ENCODE data around the gene YAP1.
"Not testable (repeated sequence)": the region's sequence is repeated elsewhere in the genome, so short reads cannot be mapped to it uniquely, and the experiment has no call there.

YAP1 gene

DNA sequence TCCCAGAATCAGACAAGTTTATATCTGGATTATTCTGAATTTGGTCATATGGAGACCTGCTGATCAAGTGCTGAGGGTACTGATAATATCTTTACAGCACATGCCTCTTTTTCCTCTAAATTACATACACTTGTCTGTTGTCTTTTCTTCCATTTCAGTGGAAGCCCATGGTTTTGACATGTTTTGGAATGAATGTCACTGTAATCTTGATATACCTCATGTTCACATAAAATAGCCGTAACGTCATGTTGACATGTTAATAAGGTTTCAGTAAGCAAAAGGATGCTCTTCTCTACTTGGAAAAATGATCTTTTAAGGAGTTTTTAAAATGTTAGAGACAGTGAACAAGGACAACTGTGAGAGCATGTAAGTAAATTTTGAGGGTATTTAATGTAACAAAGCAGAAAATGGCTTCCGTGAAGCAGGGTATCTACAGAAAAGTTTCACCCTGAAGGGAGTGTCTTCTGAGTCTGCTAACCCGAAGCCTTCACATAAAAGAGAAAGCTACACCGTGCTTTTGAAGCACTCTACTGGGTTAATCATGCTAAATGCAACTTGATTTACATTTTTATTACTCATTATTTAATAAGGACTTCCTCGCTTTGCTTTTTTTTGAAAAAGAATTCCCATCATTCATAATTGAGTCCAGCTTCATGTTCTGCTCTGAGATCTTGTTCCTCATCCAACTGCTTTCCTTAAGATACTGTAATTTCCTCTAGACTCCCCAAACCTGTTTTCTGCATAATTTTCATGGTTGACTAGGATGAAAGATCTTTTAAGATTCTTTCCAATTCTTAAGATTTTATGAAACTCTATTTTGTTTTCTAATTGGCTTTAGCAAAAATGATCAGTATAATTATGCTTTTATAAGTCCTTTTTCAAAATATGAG, 56.2 kb downstream of the YAP1 start:
- no peak for DNase-seq

- no peak for DNase-seq
Measured at GRCh38 chr11:102168481-102168880, 58.2 kb downstream of the YAP1 start.

GRCh38 chr11:102171101-102171500, 60.9 kb downstream of the YAP1 start:
- no peak for DNase-seq

DNA sequence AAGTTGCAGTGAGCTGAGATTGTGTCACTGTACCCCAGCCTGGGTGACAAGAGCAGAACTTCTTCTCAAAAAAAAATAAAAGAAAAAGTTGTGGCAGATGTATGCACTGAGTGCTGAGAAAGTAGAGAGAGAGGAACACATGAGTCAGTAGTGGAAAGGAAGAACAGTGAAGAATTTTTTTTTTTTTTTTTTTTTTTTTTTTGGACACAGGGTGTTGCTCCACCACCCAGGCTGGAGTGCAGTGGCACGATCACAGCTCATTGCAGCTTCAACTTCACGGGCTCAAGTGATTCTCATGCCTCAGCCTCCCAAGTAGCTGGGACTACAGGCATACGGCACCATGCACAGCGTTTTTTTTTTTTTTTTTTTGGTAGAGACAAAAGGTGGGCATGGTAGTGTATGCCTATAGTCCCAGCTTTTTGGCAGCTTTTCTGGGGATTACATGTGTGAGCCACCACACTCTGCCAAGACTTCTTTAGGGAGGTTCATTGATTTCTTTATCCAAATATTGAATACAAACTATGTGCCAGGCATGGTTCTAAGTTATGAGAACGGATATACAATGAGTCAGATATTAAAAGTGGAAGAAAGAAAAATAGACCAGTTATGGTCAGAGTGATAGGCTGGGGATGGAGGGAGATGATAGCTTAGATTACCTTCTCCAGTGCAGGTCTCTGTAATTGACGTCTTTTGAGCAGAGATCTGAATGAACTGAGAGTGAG, 62.0 kb downstream of the YAP1 start:
- no peak for DNase-seq

- DNase-seq = no peak
Measured at GRCh38 chr11:102177126-102177525, 66.9 kb downstream of the YAP1 start.

GRCh38 chr11:102177974-102178631, 67.9 kb downstream of the YAP1 start:
- no peak for DNase-seq

- no peak for DNase-seq
Measured at GRCh38 chr11:102179371-102179770, 69.1 kb downstream of the YAP1 start.

- no peak for DNase-seq
Measured at GRCh38 chr11:102184269-102184987, 74.2 kb downstream of the YAP1 start.

DNA sequence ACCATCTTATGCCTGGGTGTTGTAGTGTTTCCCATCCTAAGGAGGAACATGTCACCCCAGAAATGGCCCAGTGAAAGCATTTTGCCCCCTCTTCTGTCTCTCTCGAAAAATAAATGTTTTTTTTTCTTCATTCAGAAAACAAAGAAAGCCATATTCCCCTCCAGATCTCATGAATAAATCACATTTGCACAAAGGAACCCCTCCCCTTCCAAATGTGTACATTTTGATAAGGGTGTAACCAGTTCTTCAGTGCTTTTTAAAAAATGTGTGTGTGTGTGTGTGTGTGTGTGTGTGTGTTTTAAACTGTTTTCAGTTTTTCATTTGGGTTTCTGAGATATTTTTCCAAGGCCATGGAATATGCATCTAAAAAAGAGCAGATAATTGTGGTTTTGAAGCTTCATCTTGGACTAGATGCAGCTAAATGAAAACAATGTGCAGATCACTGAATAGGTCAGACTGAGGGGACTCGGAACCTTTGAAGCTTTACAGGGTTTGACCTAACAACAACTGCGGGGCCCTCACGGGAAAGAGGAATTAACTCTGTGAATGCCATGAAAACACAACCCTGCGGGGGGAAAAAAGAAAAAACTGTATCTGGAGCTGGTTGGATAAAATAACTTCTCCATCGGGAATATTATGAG, 76.4 kb downstream of the YAP1 start:
- DNase-seq = no peak

DNA sequence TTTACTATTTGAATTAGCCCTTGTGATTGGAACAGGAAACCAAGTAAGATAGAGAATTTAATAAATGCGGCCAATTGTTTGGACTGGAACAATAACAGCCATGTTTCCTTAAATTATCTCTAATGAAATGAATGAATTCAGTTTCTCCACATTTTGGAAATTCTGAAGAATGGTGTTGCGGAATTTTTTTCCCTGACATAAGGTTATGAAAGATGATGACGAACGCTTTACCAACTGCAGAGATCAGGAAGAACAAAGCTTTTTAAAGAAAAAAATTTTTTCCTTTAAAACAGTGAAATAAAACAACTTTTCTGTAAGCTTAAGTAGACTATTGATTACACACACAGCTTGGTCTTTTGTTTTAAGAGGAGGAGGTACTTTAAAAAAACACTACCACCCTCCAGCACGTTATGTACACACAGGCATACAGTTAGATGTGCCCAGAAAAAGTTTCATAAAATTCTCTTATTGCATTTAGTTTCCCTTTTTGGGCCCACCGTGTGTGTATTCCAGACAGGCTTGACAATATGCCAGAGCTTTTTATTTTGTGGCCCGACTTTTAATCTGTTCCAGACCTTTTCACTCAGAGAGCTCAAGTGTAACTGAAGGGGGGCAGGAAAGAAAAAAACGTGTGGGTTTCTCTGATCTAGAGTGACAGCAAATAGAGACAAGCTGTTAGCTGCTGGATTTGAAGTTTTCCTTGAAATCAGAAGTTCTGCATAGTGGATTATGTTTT, 77.3 kb downstream of the YAP1 start:
- no peak for DNase-seq

- DNase-seq = no peak
Measured at GRCh38 chr11:102188488-102188887, 78.2 kb downstream of the YAP1 start.

DNA sequence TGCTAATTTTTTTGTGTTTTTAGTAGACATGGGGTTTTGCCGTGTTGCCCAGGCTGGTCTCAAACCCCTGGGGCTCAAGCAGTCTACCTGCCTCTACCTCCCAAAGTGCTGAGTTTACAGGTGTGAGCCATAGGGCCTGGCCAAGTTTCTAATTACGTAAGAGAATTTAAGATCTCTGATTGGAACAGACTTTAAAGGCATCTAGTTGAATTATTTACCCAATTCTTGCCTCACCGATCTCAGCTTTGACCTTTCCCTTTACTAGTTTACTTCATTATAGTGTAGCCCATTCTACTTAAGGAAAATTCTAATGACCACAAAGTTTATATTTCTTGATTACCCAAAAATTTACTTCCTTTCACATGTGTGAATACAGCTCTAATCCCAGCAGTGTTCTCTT, 81.6 kb downstream of the YAP1 start:
- no peak for DNase-seq

GRCh38 chr11:102192349-102193066, 82.3 kb downstream of the YAP1 start:
- no peak for DNase-seq

DNA sequence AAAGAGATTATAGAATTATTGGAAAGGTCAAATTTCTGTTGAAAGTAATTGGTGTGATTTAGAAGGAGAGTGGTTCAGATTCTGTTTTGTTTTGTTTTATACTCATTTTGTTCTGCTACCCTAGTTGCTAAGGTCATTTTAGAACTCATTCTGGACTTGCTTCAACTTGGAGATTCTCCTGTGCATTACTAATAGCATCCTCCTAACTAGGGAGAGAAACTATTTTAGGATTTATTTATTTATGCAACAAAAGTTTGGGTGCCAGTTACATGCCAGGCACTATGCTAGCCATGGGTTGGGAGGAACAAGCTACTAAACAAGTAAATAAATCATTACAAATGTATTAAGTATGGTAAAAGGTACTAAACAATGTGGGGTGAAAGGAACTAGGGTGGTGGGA, 84.0 kb downstream of the YAP1 start:
- no peak for DNase-seq

GRCh38 chr11:102194990-102195389, 84.7 kb downstream of the YAP1 start:
- DNase-seq = no peak

DNA sequence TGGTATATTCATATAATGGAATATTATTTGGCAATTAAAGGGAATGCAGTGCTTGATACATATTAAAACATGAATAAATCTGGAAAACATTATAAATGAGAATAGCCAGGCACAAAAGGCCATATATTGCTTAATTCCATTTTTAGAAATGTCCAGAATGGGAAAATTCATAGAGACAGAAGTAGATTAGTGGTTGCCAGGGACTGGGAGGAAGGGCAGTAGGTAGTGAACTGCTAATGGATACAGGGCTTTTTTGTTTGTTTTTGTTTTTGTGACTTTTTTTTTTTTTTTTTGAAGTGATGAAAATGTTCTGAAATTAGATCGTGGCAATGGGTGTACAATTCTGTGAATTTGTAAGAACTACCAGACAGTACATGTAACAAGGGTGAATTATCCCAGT, 86.1 kb downstream of the YAP1 start:
- DNase-seq = no peak

DNA sequence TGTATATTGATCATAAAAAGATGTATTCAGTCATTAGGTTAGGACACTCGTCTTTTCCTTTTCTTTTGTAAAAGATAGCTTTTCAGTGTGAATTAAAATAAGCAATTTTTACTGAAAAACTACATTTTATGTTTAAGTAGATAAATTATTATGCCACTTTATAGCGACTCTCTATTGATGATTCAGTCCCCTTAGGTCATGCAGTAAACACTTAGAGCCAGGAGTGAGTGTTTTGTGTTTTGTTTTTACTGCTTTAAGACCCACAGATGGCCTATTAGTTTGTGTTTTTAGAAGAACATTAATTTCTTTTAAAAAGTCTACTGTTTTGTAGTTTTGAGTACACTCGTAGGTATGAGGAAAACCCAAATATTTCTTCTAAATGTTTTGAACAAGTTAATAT, 86.6 kb downstream of the YAP1 start:
- DNase-seq = no peak

- no peak for DNase-seq
Measured at GRCh38 chr11:102197670-102198139, 87.5 kb downstream of the YAP1 start.

DNA sequence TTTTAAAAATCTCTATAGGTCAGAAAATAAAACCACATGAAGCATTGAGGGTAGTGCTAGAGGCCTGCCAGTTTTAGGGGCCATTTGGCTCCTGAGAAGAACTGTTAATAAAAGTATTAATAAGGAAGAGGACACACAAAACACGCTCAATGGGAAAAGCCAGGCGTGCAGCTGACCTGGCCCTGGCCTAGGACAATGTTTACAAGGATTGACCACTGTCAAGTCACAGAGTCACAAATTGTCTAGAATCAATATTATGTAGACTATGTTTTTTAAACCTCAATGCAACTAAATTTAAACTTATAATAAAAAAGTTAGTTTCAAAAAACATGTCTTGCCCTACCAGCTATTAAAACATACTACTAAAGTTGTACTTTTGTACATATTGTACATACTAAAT, 89.4 kb downstream of the YAP1 start:
- no peak for DNase-seq

DNA sequence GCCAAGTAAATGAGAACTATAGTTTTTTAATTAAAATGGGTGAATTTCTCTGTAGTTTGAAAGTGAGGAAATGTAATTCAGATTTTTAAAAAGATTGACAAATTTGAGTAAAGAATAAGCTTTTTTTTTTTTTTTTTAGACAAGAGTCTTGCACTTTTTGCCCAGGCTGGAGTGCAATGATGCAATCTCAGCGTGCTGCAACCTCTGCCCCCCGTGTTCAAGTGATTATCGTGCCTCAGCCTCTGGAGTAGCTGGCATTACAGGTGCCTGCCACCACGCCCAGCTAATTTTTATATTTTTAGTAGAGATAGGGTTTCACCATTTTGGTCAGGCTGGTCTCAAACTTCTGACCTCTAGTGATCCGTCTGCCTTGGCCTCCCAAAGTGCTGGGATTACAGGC, 90.1 kb downstream of the YAP1 start:
- not testable (repeated sequence) for DNase-seq

- no peak for DNase-seq
Measured at GRCh38 chr11:102201776-102202175, 91.5 kb downstream of the YAP1 start.
